HepG2 (cell line): ENCODE results near the gene ZFP36. TPM values are rescaled to one million over a fixed set of nuclear protein-coding genes. Genes with fewer than 3 reads are reported as not detected.

Source experiments
- DR1 ChIP-seq: sonication (generic); formaldehyde crosslinking; IDR thresholded peaks from 2 replicates; pipeline ENCODE4 v1.8.0; 2021; ENCODE audit warnings: mild to moderate bottlenecking, missing genetic modification reagents, inconsistent platforms
- FOXM1 ChIP-seq: sonication (generic); formaldehyde crosslinking; IDR thresholded peaks from 2 replicates; pipeline ENCODE4 v1.5.0; 2020; ENCODE audit warnings: missing genetic modification reagents
- NKX3-1 ChIP-seq: sonication (generic); formaldehyde crosslinking; IDR thresholded peaks from 2 replicates; pipeline ENCODE4 v1.5.0; 2020; ENCODE audit warnings: missing genetic modification reagents
- NPAS2 ChIP-seq: sonication (generic); formaldehyde crosslinking; IDR thresholded peaks from 2 replicates; pipeline ENCODE4 v1.8.0; 2022; ENCODE audit warnings: mild to moderate bottlenecking, missing genetic modification reagents, borderline replicate concordance
- SMYD3 ChIP-seq: sonication (generic); formaldehyde crosslinking; IDR thresholded peaks from 2 replicates; pipeline ENCODE4 v1.8.1; 2023; ENCODE audit warnings: mild to moderate bottlenecking, missing genetic modification reagents
- TAF15 ChIP-seq: fragments of 200-400 bp; formaldehyde crosslinking; IDR thresholded peaks from one replicate; pipeline ENCODE4 v1.6.1; 2018; ENCODE audit warnings: mild to moderate bottlenecking, low read depth, low read length; ENCODE audit not compliant: poor library complexity, severe bottlenecking
- ZNF556 ChIP-seq: sonication (generic); formaldehyde crosslinking; IDR thresholded peaks from 2 replicates; pipeline ENCODE4 v1.4.0; 2020; ENCODE audit warnings: mild to moderate bottlenecking, missing genetic modification reagents, borderline replicate concordance
- ZNF615 ChIP-seq: sonication (generic); formaldehyde crosslinking; IDR thresholded peaks from 2 replicates; pipeline ENCODE4 v1.5.0; 2020; ENCODE audit warnings: mild to moderate bottlenecking, missing genetic modification reagents, borderline replicate concordance
- ZSCAN30 ChIP-seq: sonication (generic); formaldehyde crosslinking; IDR thresholded peaks from 2 replicates; pipeline ENCODE4 v1.5.0; 2020; ENCODE audit warnings: mild to moderate bottlenecking, missing genetic modification reagents
- polyA plus RNA-seq, 8 experiments: library from polyadenylated mRNA; depleted of rRNA in 3 of 8; stranded (reverse) in 7 of 8; unstranded in 1 of 8; fragments of >200 nt; fragmentation: Illumina TruSeq in 4 of 8; extraction: Trizol in 4 of 8; gene quantifications; 2 replicates each; pipeline versions ENCODE4 v1.2.1 to v1.2.3, GENCODE V29; 2011 to 2016; ENCODE audit warnings: low read depth in 4 of 8, missing spikeins in 1 of 8, mixed read lengths in 1 of 8; ENCODE audit not compliant: insufficient read depth in 1 of 8
- total RNA-seq, 5 experiments: library from RNA; depleted of rRNA; stranded (reverse); fragments of >200 nt; fragmentation: Illumina TruSeq; extraction: Trizol; gene quantifications; 2 replicates each; pipeline ENCODE4 v1.2.3, GENCODE V29; 2016; ENCODE audit warnings: low read depth in 1 of 5
- TF ChIP-seq, protein P1 (sequence below): sonication (generic); formaldehyde crosslinking; IDR thresholded peaks from 2 replicates; pipeline ENCODE4 v1.9.0; 2022; ENCODE audit warnings: low read depth, missing genetic modification reagents
- TF ChIP-seq, protein P2 (sequence below): sonication (generic); formaldehyde crosslinking; IDR thresholded peaks from 2 replicates; pipeline ENCODE4 v1.5.0; 2020; ENCODE audit warnings: mild to moderate bottlenecking, missing genetic modification reagents
- TF ChIP-seq, protein P3 (sequence below): sonication (generic); formaldehyde crosslinking; IDR thresholded peaks from 2 replicates; pipeline ENCODE4 v1.4.0; 2020; ENCODE audit warnings: missing genetic modification reagents
- TF ChIP-seq, protein P4 (sequence below): sonication (generic); formaldehyde crosslinking; IDR thresholded peaks from 2 replicates; pipeline ENCODE4 v1.4.0; 2020; ENCODE audit warnings: missing genetic modification reagents
- TF ChIP-seq, protein P5 (sequence below): sonication (generic); formaldehyde crosslinking; IDR thresholded peaks from 2 replicates; pipeline ENCODE4 v1.4.0; 2020; ENCODE audit warnings: missing genetic modification reagents

The ZFP36 gene
- total and polyA plus RNA-seq, 2 of the 13 experiments (the other 11 are each of a cell fraction or from before 2014, with no cell fraction given): 1.4 to 1.7 TPM

DNA sequence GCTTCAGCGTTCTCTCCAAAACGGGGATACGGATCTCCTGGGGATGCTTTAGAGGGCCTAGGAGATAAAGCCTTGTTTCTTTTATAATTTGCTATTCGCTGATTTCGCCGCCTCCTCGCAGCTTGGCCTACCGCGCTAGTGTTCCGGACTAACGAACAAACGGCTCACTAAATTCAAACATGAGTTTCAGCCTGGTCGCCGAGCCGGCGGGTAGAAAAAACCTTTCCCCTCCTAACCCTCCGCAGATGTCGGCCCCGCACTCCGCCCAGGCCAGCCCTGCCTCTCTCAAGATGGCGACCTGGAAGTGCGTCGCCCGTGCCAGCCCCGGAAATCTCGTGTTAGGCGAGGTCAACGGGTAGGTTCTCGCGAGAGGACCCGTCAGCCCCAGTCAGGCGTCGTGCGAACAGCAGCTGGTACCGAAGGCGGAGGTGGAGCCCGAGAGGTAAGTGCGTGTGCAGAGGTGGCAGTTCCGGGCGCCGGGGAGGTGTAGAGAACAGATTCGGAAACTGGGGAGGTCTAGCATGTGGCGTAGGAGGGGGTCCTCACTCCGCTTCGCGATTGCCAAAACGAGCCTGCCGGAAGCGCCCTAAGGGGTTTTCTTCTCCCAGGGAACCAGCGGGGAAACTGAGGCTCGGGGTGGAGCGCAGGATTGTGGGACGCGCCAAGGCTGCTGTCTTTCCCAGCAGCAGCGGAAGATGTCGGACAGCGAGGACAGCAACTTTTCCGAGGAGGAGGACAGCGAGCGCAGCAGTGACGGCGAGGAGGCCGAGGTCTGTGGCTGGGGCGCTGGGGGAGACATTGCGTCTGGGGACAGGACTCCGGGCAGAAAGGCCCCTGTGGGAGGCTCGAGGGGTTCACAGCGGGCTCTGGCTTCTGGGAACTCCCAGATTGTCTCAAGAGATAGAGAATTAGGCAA is 38.8 kb downstream of the ZFP36 start, which contains the start of gene SUPT5H (continued):
- TF ChIP-seq NPAS2: no peak
- peak; percentile 63; the same call in 1 of the 2 replicates for TF ChIP-seq ZNF556 (CRISPR knock-in tag)
- TF ChIP-seq, protein P1, sequence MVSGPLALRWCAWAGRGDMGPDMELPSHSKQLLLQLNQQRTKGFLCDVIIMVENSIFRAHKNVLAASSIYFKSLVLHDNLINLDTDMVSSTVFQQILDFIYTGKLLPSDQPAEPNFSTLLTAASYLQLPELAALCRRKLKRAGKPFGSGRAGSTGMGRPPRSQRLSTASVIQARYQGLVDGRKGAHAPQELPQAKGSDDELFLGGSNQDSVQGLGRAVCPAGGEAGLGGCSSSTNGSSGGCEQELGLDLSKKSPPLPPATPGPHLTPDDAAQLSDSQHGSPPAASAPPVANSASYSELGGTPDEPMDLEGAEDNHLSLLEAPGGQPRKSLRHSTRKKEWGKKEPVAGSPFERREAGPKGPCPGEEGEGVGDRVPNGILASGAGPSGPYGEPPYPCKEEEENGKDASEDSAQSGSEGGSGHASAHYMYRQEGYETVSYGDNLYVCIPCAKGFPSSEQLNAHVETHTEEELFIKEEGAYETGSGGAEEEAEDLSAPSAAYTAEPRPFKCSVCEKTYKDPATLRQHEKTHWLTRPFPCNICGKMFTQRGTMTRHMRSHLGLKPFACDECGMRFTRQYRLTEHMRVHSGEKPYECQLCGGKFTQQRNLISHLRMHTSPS: 0 out of 2 replicates have a peak, but pooled peaks have one; percentile 44
- TF ChIP-seq ZNF615 (CRISPR knock-in tag): 0 out of 2 replicates have a peak, but pooled peaks have one; percentile 29
- TF ChIP-seq TAF15: no peak
- TF ChIP-seq DR1 (CRISPR knock-in tag): peak; percentile 94
- TF ChIP-seq, protein P2, sequence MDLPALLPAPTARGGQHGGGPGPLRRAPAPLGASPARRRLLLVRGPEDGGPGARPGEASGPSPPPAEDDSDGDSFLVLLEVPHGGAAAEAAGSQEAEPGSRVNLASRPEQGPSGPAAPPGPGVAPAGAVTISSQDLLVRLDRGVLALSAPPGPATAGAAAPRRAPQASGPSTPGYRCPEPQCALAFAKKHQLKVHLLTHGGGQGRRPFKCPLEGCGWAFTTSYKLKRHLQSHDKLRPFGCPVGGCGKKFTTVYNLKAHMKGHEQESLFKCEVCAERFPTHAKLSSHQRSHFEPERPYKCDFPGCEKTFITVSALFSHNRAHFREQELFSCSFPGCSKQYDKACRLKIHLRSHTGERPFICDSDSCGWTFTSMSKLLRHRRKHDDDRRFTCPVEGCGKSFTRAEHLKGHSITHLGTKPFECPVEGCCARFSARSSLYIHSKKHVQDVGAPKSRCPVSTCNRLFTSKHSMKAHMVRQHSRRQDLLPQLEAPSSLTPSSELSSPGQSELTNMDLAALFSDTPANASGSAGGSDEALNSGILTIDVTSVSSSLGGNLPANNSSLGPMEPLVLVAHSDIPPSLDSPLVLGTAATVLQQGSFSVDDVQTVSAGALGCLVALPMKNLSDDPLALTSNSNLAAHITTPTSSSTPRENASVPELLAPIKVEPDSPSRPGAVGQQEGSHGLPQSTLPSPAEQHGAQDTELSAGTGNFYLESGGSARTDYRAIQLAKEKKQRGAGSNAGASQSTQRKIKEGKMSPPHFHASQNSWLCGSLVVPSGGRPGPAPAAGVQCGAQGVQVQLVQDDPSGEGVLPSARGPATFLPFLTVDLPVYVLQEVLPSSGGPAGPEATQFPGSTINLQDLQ (CRISPR knock-in tag): no peak; the same call in 1 of the 2 replicates
- no peak for TF ChIP-seq FOXM1 (CRISPR knock-in tag)
- TF ChIP-seq, protein P3, sequence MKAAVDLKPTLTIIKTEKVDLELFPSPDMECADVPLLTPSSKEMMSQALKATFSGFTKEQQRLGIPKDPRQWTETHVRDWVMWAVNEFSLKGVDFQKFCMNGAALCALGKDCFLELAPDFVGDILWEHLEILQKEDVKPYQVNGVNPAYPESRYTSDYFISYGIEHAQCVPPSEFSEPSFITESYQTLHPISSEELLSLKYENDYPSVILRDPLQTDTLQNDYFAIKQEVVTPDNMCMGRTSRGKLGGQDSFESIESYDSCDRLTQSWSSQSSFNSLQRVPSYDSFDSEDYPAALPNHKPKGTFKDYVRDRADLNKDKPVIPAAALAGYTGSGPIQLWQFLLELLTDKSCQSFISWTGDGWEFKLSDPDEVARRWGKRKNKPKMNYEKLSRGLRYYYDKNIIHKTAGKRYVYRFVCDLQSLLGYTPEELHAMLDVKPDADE (CRISPR knock-in tag): peak; percentile 65; the same call in 1 of the 2 replicates
- TF ChIP-seq SMYD3 (CRISPR knock-in tag): no peak; the same call in 1 of the 2 replicates
- no peak; the same call in 1 of the 2 replicates for TF ChIP-seq NKX3-1 (CRISPR knock-in tag)
- TF ChIP-seq, protein P4, sequence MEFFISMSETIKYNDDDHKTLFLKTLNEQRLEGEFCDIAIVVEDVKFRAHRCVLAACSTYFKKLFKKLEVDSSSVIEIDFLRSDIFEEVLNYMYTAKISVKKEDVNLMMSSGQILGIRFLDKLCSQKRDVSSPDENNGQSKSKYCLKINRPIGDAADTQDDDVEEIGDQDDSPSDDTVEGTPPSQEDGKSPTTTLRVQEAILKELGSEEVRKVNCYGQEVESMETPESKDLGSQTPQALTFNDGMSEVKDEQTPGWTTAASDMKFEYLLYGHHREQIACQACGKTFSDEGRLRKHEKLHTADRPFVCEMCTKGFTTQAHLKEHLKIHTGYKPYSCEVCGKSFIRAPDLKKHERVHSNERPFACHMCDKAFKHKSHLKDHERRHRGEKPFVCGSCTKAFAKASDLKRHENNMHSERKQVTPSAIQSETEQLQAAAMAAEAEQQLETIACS: no peak
- TF ChIP-seq, protein P5, sequence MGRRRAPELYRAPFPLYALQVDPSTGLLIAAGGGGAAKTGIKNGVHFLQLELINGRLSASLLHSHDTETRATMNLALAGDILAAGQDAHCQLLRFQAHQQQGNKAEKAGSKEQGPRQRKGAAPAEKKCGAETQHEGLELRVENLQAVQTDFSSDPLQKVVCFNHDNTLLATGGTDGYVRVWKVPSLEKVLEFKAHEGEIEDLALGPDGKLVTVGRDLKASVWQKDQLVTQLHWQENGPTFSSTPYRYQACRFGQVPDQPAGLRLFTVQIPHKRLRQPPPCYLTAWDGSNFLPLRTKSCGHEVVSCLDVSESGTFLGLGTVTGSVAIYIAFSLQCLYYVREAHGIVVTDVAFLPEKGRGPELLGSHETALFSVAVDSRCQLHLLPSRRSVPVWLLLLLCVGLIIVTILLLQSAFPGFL (CRISPR knock-in tag): no peak
- TF ChIP-seq ZSCAN30 (CRISPR knock-in tag): no peak
